ENCODE data around the gene LGALS1. TPM values are rescaled to one million over a fixed set of nuclear protein-coding genes. Genes with fewer than 3 reads are reported as not detected.
A peak's percentile ranks its signal among the peaks of the same experiment; 100 is the strongest.

The LGALS1 gene
- total and polyA plus RNA-seq, 4 donors: 35.6 to 138 (median 91.6) TPM

GRCh38 chr22:37676736-37677492 lies 1.5 kb downstream of the LGALS1 start:
- DNase-seq (ENCODE audit: low spot score): peak; percentile 65
- Histone ChIP-seq H3K4me3 (ENCODE audit: low read depth in 1 of 3, low read length in 3 of 3) (peak overlapping the region in 2 of 3 donors; percentile 41 to 60), H3K4me1 (ENCODE audit: control insufficient read depth in 4 of 4, insufficient read depth in 4 of 4, low read length in 3 of 4) (peaks cover 10 to 41% (median 30%) of the 10 kb centered on the region in 4 donors), H3K27ac (ENCODE audit: low read depth in 1 of 2, low read length in 2 of 2) (peak overlapping the region; percentile 88), H3K36me3 (ENCODE audit: control insufficient read depth in 4 of 4, insufficient read depth in 3 of 4, low read depth in 1 of 4, low read length in 3 of 4) (no peaks in the 10 kb centered on the region), H3K9ac (ENCODE audit: low read depth in 1 of 2, low read length in 2 of 2) (peak overlapping the region; percentile 58 to 63), H3K27me3 (ENCODE audit: control insufficient read depth in 4 of 4, insufficient read depth in 4 of 4, low read length in 3 of 4) (no peaks in the 10 kb centered on the region), H3K9me3 (ENCODE audit: control insufficient read depth in 4 of 4, low read length in 3 of 4) (no peaks in the 10 kb centered on the region)
- peak in 1 of 2 donors; percentile 59 for TF ChIP-seq GABPA (IDR thresholded peaks at IDR 0.05 in 1 of 2, conservative IDR thresholded peaks at IDR 0.05 in 1 of 2)
- TF ChIP-seq NR2F2 (IDR thresholded peaks at IDR 0.05): no peak
- TF ChIP-seq FOXA2 (IDR thresholded peaks at IDR 0.05): no peak
- no peak for TF ChIP-seq HNF4G (IDR thresholded peaks at IDR 0.05)
- TF ChIP-seq ATF3 (IDR thresholded peaks at IDR 0.05): no peak
- TF ChIP-seq YY1 (IDR thresholded peaks at IDR 0.05): no peak
- no peak for TF ChIP-seq FOXA1 (IDR thresholded peaks at IDR 0.05)
- no peak for TF ChIP-seq TAF1 (conservative IDR thresholded peaks at IDR 0.05)
- peak; percentile 12 for TF ChIP-seq SP1 (IDR thresholded peaks at IDR 0.05)
- 11% methylated on average over 42 of the region's 42 CpGs for WGBS

GRCh38 chr22:37677493-37677974 lies 2.1 kb downstream of the LGALS1 start:
- Histone ChIP-seq H3K9ac (ENCODE audit: low read depth in 1 of 2, low read length in 2 of 2) (no peak overlapping the region), H3K27me3 (ENCODE audit: control insufficient read depth in 4 of 4, insufficient read depth in 4 of 4, low read length in 3 of 4) (no peaks in the 10 kb centered on the region), H3K36me3 (ENCODE audit: control insufficient read depth in 4 of 4, insufficient read depth in 3 of 4, low read depth in 1 of 4, low read length in 3 of 4) (no peaks in the 10 kb centered on the region), H3K27ac (ENCODE audit: low read depth in 1 of 2, low read length in 2 of 2) (peak overlapping the region; percentile 88), H3K9me3 (ENCODE audit: control insufficient read depth in 4 of 4, low read length in 3 of 4) (no peaks in the 10 kb centered on the region), H3K4me1 (ENCODE audit: control insufficient read depth in 4 of 4, insufficient read depth in 4 of 4, low read length in 3 of 4) (peaks cover 10 to 42% (median 30%) of the 10 kb centered on the region in 4 donors), H3K4me3 (ENCODE audit: low read depth in 1 of 3, low read length in 3 of 3) (peak overlapping the region in 2 of 3 donors; percentile 35 to 60)
- TF ChIP-seq GABPA (IDR thresholded peaks at IDR 0.05 in 1 of 2, conservative IDR thresholded peaks at IDR 0.05 in 1 of 2) (no peak), FOXA2 (IDR thresholded peaks at IDR 0.05) (no peak)
- TF ChIP-seq, protein P1, sequence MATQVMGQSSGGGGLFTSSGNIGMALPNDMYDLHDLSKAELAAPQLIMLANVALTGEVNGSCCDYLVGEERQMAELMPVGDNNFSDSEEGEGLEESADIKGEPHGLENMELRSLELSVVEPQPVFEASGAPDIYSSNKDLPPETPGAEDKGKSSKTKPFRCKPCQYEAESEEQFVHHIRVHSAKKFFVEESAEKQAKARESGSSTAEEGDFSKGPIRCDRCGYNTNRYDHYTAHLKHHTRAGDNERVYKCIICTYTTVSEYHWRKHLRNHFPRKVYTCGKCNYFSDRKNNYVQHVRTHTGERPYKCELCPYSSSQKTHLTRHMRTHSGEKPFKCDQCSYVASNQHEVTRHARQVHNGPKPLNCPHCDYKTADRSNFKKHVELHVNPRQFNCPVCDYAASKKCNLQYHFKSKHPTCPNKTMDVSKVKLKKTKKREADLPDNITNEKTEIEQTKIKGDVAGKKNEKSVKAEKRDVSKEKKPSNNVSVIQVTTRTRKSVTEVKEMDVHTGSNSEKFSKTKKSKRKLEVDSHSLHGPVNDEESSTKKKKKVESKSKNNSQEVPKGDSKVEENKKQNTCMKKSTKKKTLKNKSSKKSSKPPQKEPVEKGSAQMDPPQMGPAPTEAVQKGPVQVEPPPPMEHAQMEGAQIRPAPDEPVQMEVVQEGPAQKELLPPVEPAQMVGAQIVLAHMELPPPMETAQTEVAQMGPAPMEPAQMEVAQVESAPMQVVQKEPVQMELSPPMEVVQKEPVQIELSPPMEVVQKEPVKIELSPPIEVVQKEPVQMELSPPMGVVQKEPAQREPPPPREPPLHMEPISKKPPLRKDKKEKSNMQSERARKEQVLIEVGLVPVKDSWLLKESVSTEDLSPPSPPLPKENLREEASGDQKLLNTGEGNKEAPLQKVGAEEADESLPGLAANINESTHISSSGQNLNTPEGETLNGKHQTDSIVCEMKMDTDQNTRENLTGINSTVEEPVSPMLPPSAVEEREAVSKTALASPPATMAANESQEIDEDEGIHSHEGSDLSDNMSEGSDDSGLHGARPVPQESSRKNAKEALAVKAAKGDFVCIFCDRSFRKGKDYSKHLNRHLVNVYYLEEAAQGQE (IDR thresholded peaks at IDR 0.05): no peak
- 70% methylated on average over 15 of the region's 15 CpGs for WGBS
- DNase-seq (ENCODE audit: low spot score): no peak

- Histone ChIP-seq H3K9ac (ENCODE audit: low read depth in 1 of 2, low read length in 2 of 2) (no peak overlapping the region), H3K27me3 (ENCODE audit: control insufficient read depth in 4 of 4, insufficient read depth in 4 of 4, low read length in 3 of 4) (no peaks in the 10 kb centered on the region), H3K36me3 (ENCODE audit: control insufficient read depth in 4 of 4, insufficient read depth in 3 of 4, low read depth in 1 of 4, low read length in 3 of 4) (no peaks in the 10 kb centered on the region), H3K9me3 (ENCODE audit: control insufficient read depth in 4 of 4, low read length in 3 of 4) (no peaks in the 10 kb centered on the region), H3K4me3 (ENCODE audit: low read depth in 1 of 3, low read length in 3 of 3) (no peak overlapping the region), H3K4me1 (ENCODE audit: control insufficient read depth in 4 of 4, insufficient read depth in 4 of 4, low read length in 3 of 4) (peaks cover 10 to 42% (median 30%) of the 10 kb centered on the region in 4 donors), H3K27ac (ENCODE audit: low read depth in 1 of 2, low read length in 2 of 2) (no peak overlapping the region)
- 80% methylated on average over 18 of the region's 18 CpGs for WGBS
- DNase-seq (ENCODE audit: low spot score): no peak
- TF ChIP-seq GABPA (IDR thresholded peaks at IDR 0.05 in 1 of 2, conservative IDR thresholded peaks at IDR 0.05 in 1 of 2) (no peak), CTCF (IDR thresholded peaks at IDR 0.05; ENCODE audit: low read depth, low read length, missing input control) (no peak), YY1 (IDR thresholded peaks at IDR 0.05) (no peak), HNF4A (conservative IDR thresholded peaks at IDR 0.05) (no peak), FOXA1 (IDR thresholded peaks at IDR 0.05) (no peak), TAF1 (conservative IDR thresholded peaks at IDR 0.05) (no peak), RAD21 (IDR thresholded peaks at IDR 0.05) (no peak), EGR1 (IDR thresholded peaks at IDR 0.05; ENCODE audit: low read depth in 2 of 2) (no peak)
- TF ChIP-seq, protein P2, sequence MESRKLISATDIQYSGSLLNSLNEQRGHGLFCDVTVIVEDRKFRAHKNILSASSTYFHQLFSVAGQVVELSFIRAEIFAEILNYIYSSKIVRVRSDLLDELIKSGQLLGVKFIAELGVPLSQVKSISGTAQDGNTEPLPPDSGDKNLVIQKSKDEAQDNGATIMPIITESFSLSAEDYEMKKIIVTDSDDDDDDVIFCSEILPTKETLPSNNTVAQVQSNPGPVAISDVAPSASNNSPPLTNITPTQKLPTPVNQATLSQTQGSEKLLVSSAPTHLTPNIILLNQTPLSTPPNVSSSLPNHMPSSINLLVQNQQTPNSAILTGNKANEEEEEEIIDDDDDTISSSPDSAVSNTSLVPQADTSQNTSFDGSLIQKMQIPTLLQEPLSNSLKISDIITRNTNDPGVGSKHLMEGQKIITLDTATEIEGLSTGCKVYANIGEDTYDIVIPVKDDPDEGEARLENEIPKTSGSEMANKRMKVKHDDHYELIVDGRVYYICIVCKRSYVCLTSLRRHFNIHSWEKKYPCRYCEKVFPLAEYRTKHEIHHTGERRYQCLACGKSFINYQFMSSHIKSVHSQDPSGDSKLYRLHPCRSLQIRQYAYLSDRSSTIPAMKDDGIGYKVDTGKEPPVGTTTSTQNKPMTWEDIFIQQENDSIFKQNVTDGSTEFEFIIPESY (IDR thresholded peaks at IDR 0.05): no peak
Observed at GRCh38 chr22:37678372-37678771, 2.9 kb downstream of the LGALS1 start.
